ENCODE data around the gene PTGES3. TPM values are rescaled to one million over a fixed set of nuclear protein-coding genes. Genes with fewer than 3 reads are reported as not detected.

Gene PTGES3
- total RNA-seq, 4 donors from 2014 or later: 50.6 to 95.7 (median 67.3) TPM

DNA sequence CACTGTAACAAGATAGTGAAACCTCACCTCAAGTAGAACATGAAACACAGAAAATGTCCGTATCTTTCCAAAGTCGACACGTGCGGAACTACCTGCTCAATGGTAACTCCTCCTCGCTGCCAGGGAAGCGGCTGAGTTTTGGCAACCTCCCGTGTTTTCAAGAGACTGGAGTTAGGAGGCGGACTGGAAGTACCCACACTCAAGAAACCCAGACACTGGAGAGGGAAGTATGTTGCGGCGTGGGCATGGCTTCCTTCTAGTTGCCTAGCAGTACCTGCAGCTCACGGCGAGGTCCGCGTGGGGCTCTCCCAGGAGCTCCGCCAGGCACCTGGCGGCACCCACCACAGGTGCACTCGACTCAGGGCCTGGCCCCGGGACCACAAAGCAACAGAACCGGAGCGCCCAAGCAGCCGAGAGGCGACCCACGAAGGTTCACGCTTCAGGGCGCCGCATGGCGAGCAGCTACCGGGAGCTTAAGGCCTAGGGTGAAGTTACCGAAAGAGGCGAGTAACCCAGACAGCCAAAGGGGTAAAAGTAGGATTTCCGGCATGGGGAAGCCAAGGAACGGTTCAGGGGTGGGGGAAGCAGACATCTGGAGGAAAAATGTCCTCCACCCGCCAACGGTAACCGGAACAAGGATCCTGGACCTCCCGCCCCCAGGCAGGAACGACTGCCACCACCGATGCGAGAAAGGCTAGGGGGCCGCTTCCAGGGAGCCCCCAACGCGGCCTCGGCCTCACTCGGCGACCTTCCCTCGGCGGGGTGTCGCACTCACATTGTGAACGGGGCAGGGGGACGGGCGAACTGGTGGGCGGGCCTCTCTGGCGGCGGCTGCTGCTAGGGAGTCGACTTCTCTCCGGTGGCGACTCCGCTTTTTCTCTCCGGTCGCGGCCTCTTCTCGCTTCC, 608 bp downstream of the PTGES3 start:
- no peaks in the 10 kb centered on the region for H3K27me3 ChIP-seq
- TF ChIP-seq, protein P1, sequence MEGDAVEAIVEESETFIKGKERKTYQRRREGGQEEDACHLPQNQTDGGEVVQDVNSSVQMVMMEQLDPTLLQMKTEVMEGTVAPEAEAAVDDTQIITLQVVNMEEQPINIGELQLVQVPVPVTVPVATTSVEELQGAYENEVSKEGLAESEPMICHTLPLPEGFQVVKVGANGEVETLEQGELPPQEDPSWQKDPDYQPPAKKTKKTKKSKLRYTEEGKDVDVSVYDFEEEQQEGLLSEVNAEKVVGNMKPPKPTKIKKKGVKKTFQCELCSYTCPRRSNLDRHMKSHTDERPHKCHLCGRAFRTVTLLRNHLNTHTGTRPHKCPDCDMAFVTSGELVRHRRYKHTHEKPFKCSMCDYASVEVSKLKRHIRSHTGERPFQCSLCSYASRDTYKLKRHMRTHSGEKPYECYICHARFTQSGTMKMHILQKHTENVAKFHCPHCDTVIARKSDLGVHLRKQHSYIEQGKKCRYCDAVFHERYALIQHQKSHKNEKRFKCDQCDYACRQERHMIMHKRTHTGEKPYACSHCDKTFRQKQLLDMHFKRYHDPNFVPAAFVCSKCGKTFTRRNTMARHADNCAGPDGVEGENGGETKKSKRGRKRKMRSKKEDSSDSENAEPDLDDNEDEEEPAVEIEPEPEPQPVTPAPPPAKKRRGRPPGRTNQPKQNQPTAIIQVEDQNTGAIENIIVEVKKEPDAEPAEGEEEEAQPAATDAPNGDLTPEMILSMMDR (IDR thresholded peaks at IDR 0.05): peak in 2 of 6 experiments; percentile 9
- TF ChIP-seq POLR2A (IDR thresholded peaks at IDR 0.05): no peak
- H3K27ac ChIP-seq: peak overlapping the region; percentile 98 to 100 (median 99)
- no peaks in the 10 kb centered on the region for H3K9me3 ChIP-seq
- DNase-seq: peak; percentile 67 to 86 (median 77)
- peaks cover 0 to 27% (median 8%) of the 10 kb centered on the region in 4 donors for H3K4me1 ChIP-seq
- H3K4me3 ChIP-seq: peak overlapping the region; percentile 68 to 89 (median 76)
- H3K36me3 ChIP-seq: no peaks in the 10 kb centered on the region

GRCh38 chr12:56684745-56685359, 3.2 kb downstream of the PTGES3 start:
- Histone ChIP-seq H3K4me1 (peaks cover 0 to 38% (median 11%) of the 10 kb centered on the region in 4 donors), H3K27me3 (no peaks in the 10 kb centered on the region), H3K4me3 (peak overlapping the region; percentile 31 to 89 (median 76)), H3K27ac (peak overlapping the region; percentile 81 to 99 (median 98)), H3K9me3 (no peaks in the 10 kb centered on the region), H3K36me3 (peaks cover 0 to 7% (median 0%) of the 10 kb centered on the region in 3 donors)
- TF ChIP-seq, protein P1 (IDR thresholded peaks at IDR 0.05): no peak
- no peak for TF ChIP-seq POLR2A (IDR thresholded peaks at IDR 0.05)
- DNase-seq: peak in 2 of 3 donors; percentile 42 to 45

DNA sequence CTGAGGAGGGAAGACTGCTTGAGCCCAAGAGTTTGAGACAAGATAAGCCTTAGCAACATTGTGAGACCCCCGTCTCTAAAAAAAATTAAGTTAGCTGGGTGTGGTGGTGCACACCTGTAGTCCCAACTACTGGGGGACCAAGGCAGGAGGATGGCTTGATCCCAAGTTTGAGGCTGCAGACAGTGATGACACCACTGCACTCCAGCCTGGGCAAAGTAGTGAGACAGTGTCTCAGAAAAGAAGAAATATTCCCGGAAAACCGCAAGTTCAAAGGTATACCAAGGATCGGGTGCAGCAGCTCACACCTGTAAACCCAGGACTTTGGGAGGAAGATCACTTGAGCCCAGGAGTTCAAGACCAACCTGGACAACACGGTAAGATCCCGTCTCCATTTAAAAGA, 5.8 kb downstream of the PTGES3 start:
- DNase-seq: peak in 2 of 3 donors; percentile 11 to 38
- H3K4me3 ChIP-seq: no peak overlapping the region
- no peaks in the 10 kb centered on the region for H3K27me3 ChIP-seq
- no peaks in the 10 kb centered on the region for H3K9me3 ChIP-seq
- TF ChIP-seq, protein P1 (IDR thresholded peaks at IDR 0.05): no peak
- peaks cover 0 to 7% (median 0%) of the 10 kb centered on the region in 3 donors for H3K36me3 ChIP-seq
- H3K27ac ChIP-seq: peak overlapping the region in 1 of 4 donors; percentile 98
- H3K4me1 ChIP-seq: peaks cover 0 to 57% (median 14%) of the 10 kb centered on the region in 4 donors

- H3K36me3 ChIP-seq: peaks cover 0 to 7% (median 0%) of the 10 kb centered on the region in 3 donors
- peak in 2 of 3 donors; percentile 16 to 41 for DNase-seq
- no peaks in the 10 kb centered on the region for H3K27me3 ChIP-seq
- peaks cover 0 to 61% (median 13%) of the 10 kb centered on the region in 4 donors for H3K4me1 ChIP-seq
- H3K9me3 ChIP-seq: no peaks in the 10 kb centered on the region
- H3K4me3 ChIP-seq: no peak overlapping the region
- TF ChIP-seq, protein P1 (IDR thresholded peaks at IDR 0.05): no peak
- TF ChIP-seq POLR2A (IDR thresholded peaks at IDR 0.05): no peak
- H3K27ac ChIP-seq: no peak overlapping the region
Observed at GRCh38 chr12:56679883-56680575, 8.1 kb downstream of the PTGES3 start.

- DNase-seq: peak in 1 of 3 donors; percentile 24
- Histone ChIP-seq H3K4me1 (peaks cover 0 to 55% (median 11%) of the 10 kb centered on the region in 4 donors), H3K36me3 (peaks cover 0 to 7% (median 0%) of the 10 kb centered on the region in 3 donors), H3K27ac (no peak overlapping the region), H3K4me3 (no peak overlapping the region), H3K9me3 (no peaks in the 10 kb centered on the region), H3K27me3 (no peaks in the 10 kb centered on the region)
- no peak for TF ChIP-seq POLR2A (IDR thresholded peaks at IDR 0.05)
- TF ChIP-seq, protein P1 (IDR thresholded peaks at IDR 0.05): no peak
Observed at GRCh38 chr12:56678852-56679251, 9.2 kb downstream of the PTGES3 start.
